ENCODE results near the gene TARS1. TPM values are rescaled to one million over a fixed set of nuclear protein-coding genes. Genes with fewer than 3 reads are reported as not detected.

TARS1 gene
- total and polyA plus RNA-seq, 2 of the 8 experiments (the other 6 are each of a cell fraction or from before 2014, with no cell fraction given) = 94.4 to 445 TPM

GRCh38 chr5:33491941-33492340 is 51.2 kb downstream of the TARS1 start (continued):
- TF ChIP-seq ATF2 (IDR thresholded peaks at IDR 0.05; ENCODE audit: low read length) (no peak), GABPA (IDR thresholded peaks at IDR 0.05; ENCODE audit: borderline replicate concordance, insufficient read depth, low read length) (no peak), CHD1 (IDR thresholded peaks at IDR 0.05; ENCODE audit: low read depth, low read length) (no peak)
